ENCODE measurements around the gene FREM3.

DNA sequence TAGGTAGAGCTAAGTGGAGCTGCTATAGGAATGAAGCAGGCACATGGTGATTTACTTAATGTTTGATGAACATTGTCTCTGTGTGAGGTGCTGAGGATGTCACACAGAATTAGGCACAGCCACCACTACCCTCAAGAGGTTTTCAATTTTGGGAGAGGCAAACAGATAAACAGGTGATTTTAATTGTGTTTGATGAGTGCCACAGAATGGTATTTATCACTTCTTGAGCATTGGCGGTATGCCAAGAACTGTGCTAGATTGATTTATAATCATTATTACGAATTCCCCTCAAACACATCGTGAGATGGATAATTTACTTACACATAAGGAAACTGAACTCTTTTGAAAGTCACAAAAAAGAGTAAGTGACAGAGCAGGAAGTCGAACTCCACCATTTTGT, 74.8 kb downstream of the FREM3 start:
- TF ChIP-seq, protein P1, sequence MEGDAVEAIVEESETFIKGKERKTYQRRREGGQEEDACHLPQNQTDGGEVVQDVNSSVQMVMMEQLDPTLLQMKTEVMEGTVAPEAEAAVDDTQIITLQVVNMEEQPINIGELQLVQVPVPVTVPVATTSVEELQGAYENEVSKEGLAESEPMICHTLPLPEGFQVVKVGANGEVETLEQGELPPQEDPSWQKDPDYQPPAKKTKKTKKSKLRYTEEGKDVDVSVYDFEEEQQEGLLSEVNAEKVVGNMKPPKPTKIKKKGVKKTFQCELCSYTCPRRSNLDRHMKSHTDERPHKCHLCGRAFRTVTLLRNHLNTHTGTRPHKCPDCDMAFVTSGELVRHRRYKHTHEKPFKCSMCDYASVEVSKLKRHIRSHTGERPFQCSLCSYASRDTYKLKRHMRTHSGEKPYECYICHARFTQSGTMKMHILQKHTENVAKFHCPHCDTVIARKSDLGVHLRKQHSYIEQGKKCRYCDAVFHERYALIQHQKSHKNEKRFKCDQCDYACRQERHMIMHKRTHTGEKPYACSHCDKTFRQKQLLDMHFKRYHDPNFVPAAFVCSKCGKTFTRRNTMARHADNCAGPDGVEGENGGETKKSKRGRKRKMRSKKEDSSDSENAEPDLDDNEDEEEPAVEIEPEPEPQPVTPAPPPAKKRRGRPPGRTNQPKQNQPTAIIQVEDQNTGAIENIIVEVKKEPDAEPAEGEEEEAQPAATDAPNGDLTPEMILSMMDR (conservative IDR thresholded peaks at IDR 0.05; ENCODE audit: low read depth, low read length): no peak
- TF ChIP-seq EZH2 (IDR thresholded peaks at IDR 0.05; ENCODE audit: borderline replicate concordance, low read depth, low read length, poor library complexity, severe bottlenecking): no peak
